Endometrial microvascular endothelial cells (primary cell): ENCODE results near the gene MALL. TPM values are rescaled to one million over a fixed set of nuclear protein-coding genes. Genes with fewer than 3 reads are reported as not detected.

Experiments
- total RNA-seq: library from RNA; depleted of rRNA; stranded (reverse); fragments of >200 nt; gene quantifications from one replicate; pipeline ENCODE4 v1.2.3, GENCODE V29; 2015; ENCODE audit errors: inconsistent ontology term

Gene MALL
- total RNA-seq, 1 donor from 2014 or later: 141 TPM

Other genes starting within 250 kb of the MALL start
- not detected for gene LIMS3, start 217.1 kb downstream of the MALL start, total RNA-seq
- gene NPHP1, start 89.2 kb upstream of the MALL start, total RNA-seq: 1.2 TPM
- gene MTLN, start 96.7 kb upstream of the MALL start, total RNA-seq: 135 TPM